A549 (cell line): ENCODE results near the gene TNS2. TPM values are rescaled to one million over a fixed set of nuclear protein-coding genes. Genes with fewer than 3 reads are reported as not detected.

ENCODE experiments used
- ATAC-seq, 2 experiments: fragments of 200-7000 bp in 1 of 2; fragments of >200 bp in 1 of 2; cut with Nextera tagmentation in 1 of 2; cut with Tn5 transposase in 1 of 2; 3 replicates each; pipeline versions ENCODE4 v1.8.0 to v1.9.1; 2018 to 2020; ENCODE audit warnings: mild to moderate bottlenecking in 1 of 2, moderate library complexity in 1 of 2
- CTCF ChIA-PET: fragments of 300-600 bp; sonication (Branson Sonifier 250); formaldehyde crosslinking; extraction: SDS; loops from one replicate; lab custom pipeline; 2021; ENCODE audit warnings: antibody characterized with exemption, inconsistent platforms; lab: Yijun Ruan, JAX
- POLR2A ChIA-PET: fragments of 350-600 bp; formaldehyde crosslinking; extraction: SDS; loops from one replicate; lab custom pipeline; 2021; ENCODE audit warnings: antibody characterized with exemption, inconsistent platforms; lab: Yijun Ruan, JAX
- DNase-seq, 2 experiments: peaks; one replicate each; pipeline versions ENCODE4 v3.0.0 to v3.0.0-alpha.2; 2011 to 2016; ENCODE audit warnings: low read depth in 1 of 2, low spot score in 1 of 2
- FAIRE-seq: peaks from 2 replicates; lab custom pipeline; 2011; peaks lifted over from hg19 to GRCh38; lab: Jason Lieb, UNC
- H3K27ac ChIP-seq, 2 experiments: fragments of >200 bp; sonication (Bioruptor Twin); formaldehyde crosslinking; 3 replicates each; pipeline ENCODE4 v1.5.1; 2016 to 2017
- H3K4me1 ChIP-seq: fragments of >200 bp; sonication (Bioruptor Twin); formaldehyde crosslinking; 3 replicates; pipeline ENCODE4 v1.6.1; 2016
- H3K4me2 ChIP-seq: fragments of >200 bp; sonication (Bioruptor Twin); formaldehyde crosslinking; 3 replicates; pipeline ENCODE4 v1.6.1; 2016
- H3K4me3 ChIP-seq: fragments of >200 bp; sonication (Bioruptor Twin); formaldehyde crosslinking; 3 replicates; pipeline ENCODE4 v1.5.1; 2016
- H3K9me3 ChIP-seq: fragments of >200 bp; sonication (Bioruptor Twin); formaldehyde crosslinking; 3 replicates; pipeline ENCODE4 v1.6.1; 2016
- CEBPB ChIP-seq, 2 experiments: fragments of >200 bp in 1 of 2; sonication (Bioruptor Twin) in 1 of 2; formaldehyde crosslinking in 1 of 2; IDR thresholded peaks; 2 replicates each; pipeline ENCODE4 v1.6.1; 2012 to 2016
- CTCF ChIP-seq: fragments of >200 bp; sonication (Bioruptor Twin); formaldehyde crosslinking; IDR thresholded peaks from 3 replicates; pipeline ENCODE4 v1.5.1; 2016
- FOSL2 ChIP-seq, 2 experiments: fragments of 450-650 bp in 1 of 2; fragments of >200 bp in 1 of 2; sonication (Bioruptor Twin) in 1 of 2; formaldehyde crosslinking; IDR thresholded peaks; 2 replicates each; pipeline versions ENCODE4 v1.5.0 to v1.6.1; 2016 to 2020; ENCODE audit warnings: mild to moderate bottlenecking in 1 of 2, moderate library complexity in 1 of 2
- PHF8 ChIP-seq: fragments of 200-600 bp; sonication (generic); IDR thresholded peaks from 2 replicates; pipeline ENCODE4 v1.6.1; 2016; ENCODE audit warnings: low read depth, mild to moderate bottlenecking, antibody characterized with exemption, moderate library complexity, borderline replicate concordance
- POLR2AphosphoS2 ChIP-seq: conservative IDR thresholded peaks from 2 replicates; pipeline ENCODE4 v1.6.1; 2012; ENCODE audit warnings: low read length, improper control_type of control experiment, inconsistent platforms
- RAD21 ChIP-seq, 2 experiments: fragments of >200 bp in 1 of 2; sonication (Bioruptor Twin) in 1 of 2; formaldehyde crosslinking in 1 of 2; IDR thresholded peaks in 1 of 2; conservative IDR thresholded peaks in 1 of 2; 2 replicates in 1 of 2; 3 replicates in 1 of 2; pipeline ENCODE4 v1.6.1; 2012 to 2018; ENCODE audit warnings: inconsistent platforms in 1 of 2
- RARB ChIP-seq: fragments of 250-450 bp; sonication (Bioruptor Pico); IDR thresholded peaks from 2 replicates; pipeline ENCODE4 v1.8.0; 2021; ENCODE audit warnings: mild to moderate bottlenecking, moderate library complexity
- SMC3 ChIP-seq: fragments of >200 bp; sonication (Bioruptor Twin); formaldehyde crosslinking; IDR thresholded peaks from 3 replicates; pipeline ENCODE4 v1.6.1; 2018; ENCODE audit warnings: inconsistent platforms
- ZC3H11A ChIP-seq: fragments of 450-650 bp; IDR thresholded peaks from 2 replicates; pipeline ENCODE4 v1.6.1; 2014; ENCODE audit warnings: antibody characterized with exemption, mild to moderate bottlenecking
- ZSCAN20 ChIP-seq: fragments of 250-450 bp; sonication (Bioruptor Pico); IDR thresholded peaks from 2 replicates; pipeline ENCODE4 v1.8.0; 2022; ENCODE audit warnings: mild to moderate bottlenecking, moderate library complexity
- WGBS: methylation state at CpG from one replicate; pipeline ENCODE4 v1.1.6; 2017; ENCODE audit errors: missing lambda C conversion rate; 5-methylcytosine and 5-hydroxymethylcytosine counted together
- polyA plus RNA-seq, 4 experiments: library from polyadenylated mRNA; depleted of rRNA in 3 of 4; stranded (reverse); fragments of >200 nt; fragmentation: RNase III in 1 of 4; extraction: RNeasy Plus Mini Kit Qiagen cat#74134 plus additional on column Dnase treatment in 1 of 4; gene quantifications; 2 replicates in 3 of 4; 3 replicates in 1 of 4; pipeline ENCODE4 v1.2.3, GENCODE V29; 2011 to 2017
- TF ChIP-seq, protein P1 (sequence below): fragments of 250-450 bp; sonication (Bioruptor Pico); IDR thresholded peaks from 2 replicates; pipeline ENCODE4 v1.5.0; 2021; ENCODE audit warnings: mild to moderate bottlenecking, moderate library complexity, borderline replicate concordance
- TF ChIP-seq, protein P2 (sequence below): fragments of 150-350 bp; IDR thresholded peaks from 2 replicates; pipeline ENCODE4 v1.6.1; 2014; ENCODE audit warnings: low read depth, mild to moderate bottlenecking, low read length

The TNS2 gene
- polyA plus RNA-seq, 2 of the 4 experiments (the other 2 are of a cell fraction), result 11.5 to 15.3 TPM

DNA sequence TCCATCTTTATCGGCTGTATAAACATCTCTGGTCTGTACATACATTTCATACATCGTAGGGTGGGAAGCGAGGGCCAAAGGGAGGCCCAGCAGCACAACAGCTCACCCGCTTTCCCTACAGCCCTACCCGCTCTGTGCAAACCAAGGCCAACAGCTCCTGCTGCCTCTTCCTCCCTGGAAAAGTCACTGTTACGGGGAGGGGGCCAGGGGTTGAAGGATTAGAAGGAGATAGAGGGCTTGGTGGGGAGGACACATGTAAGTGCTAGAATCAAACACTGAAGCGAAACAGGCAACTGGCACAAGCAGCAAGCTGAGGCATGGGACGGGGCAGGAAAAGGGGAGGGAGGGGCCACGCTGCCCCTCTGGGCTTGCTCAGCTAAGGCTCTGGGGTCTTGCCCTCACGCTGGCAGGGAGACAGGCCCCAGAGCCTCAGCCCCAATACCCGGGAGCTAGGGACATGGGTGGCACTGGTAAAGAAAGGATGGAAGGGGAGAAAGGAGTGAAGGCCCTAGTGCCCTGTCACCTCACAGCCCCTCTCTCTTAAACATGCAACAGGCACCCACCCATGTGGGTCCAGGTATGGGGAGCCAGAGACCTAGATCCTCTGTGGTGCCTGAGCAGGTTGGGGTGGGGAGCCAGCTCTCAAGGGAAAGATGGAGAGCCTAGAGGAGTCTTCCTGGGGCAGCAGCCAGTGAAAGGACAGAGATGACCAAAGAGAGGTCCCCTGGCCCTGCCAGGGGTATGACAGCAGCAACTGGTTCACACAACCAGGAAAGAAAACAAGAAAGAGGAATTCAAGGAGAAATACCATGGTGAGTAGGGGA, 15.0 kb downstream of the TNS2 start:
- no peak for DNase-seq
- ChIA-PET CTCF (interaction anchor here (0.6 to 45.5 kb wide), 32 partner anchors 15 to 284 kb away, joined by 3 to 1424 read pairs (median 7); partner anchors contain the start of genes AAAS, CSAD, ESPL1 and IGFBP6), POLR2A (interaction anchor here (0.7 to 3.2 kb wide), 7 partner anchors 9 to 133 kb away, joined by 3 to 29 read pairs (median 5); partner anchors contain the start of genes CSAD, IGFBP6, SPRYD3 and ZNF740)
- peaks cover 43% of the 10 kb centered on the region for H3K4me1 ChIP-seq
- WGBS, result 91% methylated on average over 11 of the region's 11 CpGs
- ATAC-seq, result no peak
- H3K4me2 ChIP-seq, result no peak overlapping the region
- H3K9me3 ChIP-seq, result no peaks in the 10 kb centered on the region
- no peak overlapping the region for H3K4me3 ChIP-seq
- TF ChIP-seq POLR2AphosphoS2 (peak; percentile 78), RAD21 (conservative IDR thresholded peaks at IDR 0.05 in 1 of 2, IDR thresholded peaks at IDR 0.05 in 1 of 2) (no peak), ZSCAN20 (CRISPR knock-in tag) (no peak)
- peak overlapping the region in 1 of 2 experiments; percentile 18; a peak in 1 of 6 replicates for H3K27ac ChIP-seq
- FAIRE-seq, result no peak

- ATAC-seq, result peak in 1 of 2 experiments; percentile 1; a peak in 2 of 6 replicates
- POLR2A ChIA-PET, result interaction anchor here (0.7 to 3.2 kb wide), 12 partner anchors 8 to 230 kb away, joined by 3 to 29 read pairs (median 4); partner anchors contain the start of genes CSAD, IGFBP6, PFDN5 and SPRYD3
- DNase-seq, result no peak
These were observed 15.6 kb downstream of the TNS2 start for GRCh38 chr12:53065470-53065869.

GRCh38 chr12:53065975-53066931, 16.4 kb downstream of the TNS2 start:
- peak; percentile 94 for FAIRE-seq
- H3K27ac ChIP-seq, result peak overlapping the region; percentile 65 to 87

More at GRCh38 chr12:53065470-53065869, 15.6 kb downstream of the TNS2 start:
- 59% methylated on average over 7 of the region's 7 CpGs for WGBS
- no peak overlapping the region for H3K4me2 ChIP-seq
- no peak overlapping the region for H3K4me3 ChIP-seq
- CTCF ChIA-PET, result interaction anchor here (0.6 to 45.5 kb wide), 56 partner anchors 15 to 428 kb away, joined by 3 to 1424 read pairs (median 6); partner anchors contain the start of genes AAAS, CSAD, EIF4B and ESPL1
- peak overlapping the region in 1 of 2 experiments; percentile 87; a peak in 3 of 6 replicates for H3K27ac ChIP-seq
- no peak for TF ChIP-seq ZC3H11A
- TF ChIP-seq RARB (CRISPR knock-in tag), result no peak
- TF ChIP-seq, protein P1, sequence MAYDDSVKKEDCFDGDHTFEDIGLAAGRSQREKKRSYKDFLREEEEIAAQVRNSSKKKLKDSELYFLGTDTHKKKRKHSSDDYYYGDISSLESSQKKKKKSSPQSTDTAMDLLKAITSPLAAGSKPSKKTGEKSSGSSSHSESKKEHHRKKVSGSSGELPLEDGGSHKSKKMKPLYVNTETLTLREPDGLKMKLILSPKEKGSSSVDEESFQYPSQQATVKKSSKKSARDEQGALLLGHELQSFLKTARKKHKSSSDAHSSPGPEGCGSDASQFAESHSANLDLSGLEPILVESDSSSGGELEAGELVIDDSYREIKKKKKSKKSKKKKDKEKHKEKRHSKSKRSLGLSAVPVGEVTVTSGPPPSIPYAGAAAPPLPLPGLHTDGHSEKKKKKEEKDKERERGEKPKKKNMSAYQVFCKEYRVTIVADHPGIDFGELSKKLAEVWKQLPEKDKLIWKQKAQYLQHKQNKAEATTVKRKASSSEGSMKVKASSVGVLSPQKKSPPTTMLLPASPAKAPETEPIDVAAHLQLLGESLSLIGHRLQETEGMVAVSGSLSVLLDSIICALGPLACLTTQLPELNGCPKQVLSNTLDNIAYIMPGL, result no peak
- H3K9me3 ChIP-seq, result no peaks in the 10 kb centered on the region
- FAIRE-seq, result no peak
- peaks cover 43% of the 10 kb centered on the region for H3K4me1 ChIP-seq

More at GRCh38 chr12:53065975-53066931, 16.4 kb downstream of the TNS2 start:
- 35% methylated on average over 24 of the region's 24 CpGs for WGBS
- no peaks in the 10 kb centered on the region for H3K9me3 ChIP-seq
- H3K4me3 ChIP-seq, result no peak overlapping the region
- peaks cover 36% of the 10 kb centered on the region for H3K4me1 ChIP-seq
- H3K4me2 ChIP-seq, result peak overlapping the region; percentile 50
- TF ChIP-seq CEBPB (IDR thresholded peaks at IDR 0.05) (peak in 1 of 2 experiments; percentile 3; a peak in 1 of 4 replicates), RAD21 (conservative IDR thresholded peaks at IDR 0.05 in 1 of 2, IDR thresholded peaks at IDR 0.05 in 1 of 2) (peak; percentile 95 to 98), SMC3 (peak; percentile 96), CTCF (peak; percentile 96), PHF8 (no peak), FOSL2 (IDR thresholded peaks at IDR 0.05) (no peak), FOSL2 (CRISPR knock-in tag; IDR thresholded peaks at IDR 0.05) (no peak)
- TF ChIP-seq, protein P2, sequence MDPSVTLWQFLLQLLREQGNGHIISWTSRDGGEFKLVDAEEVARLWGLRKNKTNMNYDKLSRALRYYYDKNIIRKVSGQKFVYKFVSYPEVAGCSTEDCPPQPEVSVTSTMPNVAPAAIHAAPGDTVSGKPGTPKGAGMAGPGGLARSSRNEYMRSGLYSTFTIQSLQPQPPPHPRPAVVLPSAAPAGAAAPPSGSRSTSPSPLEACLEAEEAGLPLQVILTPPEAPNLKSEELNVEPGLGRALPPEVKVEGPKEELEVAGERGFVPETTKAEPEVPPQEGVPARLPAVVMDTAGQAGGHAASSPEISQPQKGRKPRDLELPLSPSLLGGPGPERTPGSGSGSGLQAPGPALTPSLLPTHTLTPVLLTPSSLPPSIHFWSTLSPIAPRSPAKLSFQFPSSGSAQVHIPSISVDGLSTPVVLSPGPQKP, result no peak
- TF ChIP-seq, all 56 proteins: peak for 4
- ATAC-seq (peak; percentile 56 to 84), DNase-seq (peak; percentile 80 to 96)
- CTCF ChIA-PET, result interaction anchor here (0.6 to 45.5 kb wide), 64 partner anchors 16 to 428 kb away, joined by 3 to 1424 read pairs (median 5); partner anchors contain the start of genes AAAS, CSAD, EIF4B and ESPL1
- POLR2A ChIA-PET, result interaction anchor here (0.5 to 3.2 kb wide), 13 partner anchors 9 to 229 kb away, joined by 3 to 29 read pairs (median 4); partner anchors contain the start of genes CSAD, IGFBP6, PFDN5 and SPRYD3
